HG03575 (cell line): ENCODE data around the gene KRTAP20-1.

Source experiments
- ATAC-seq: cut with Tn5 transposase; IDR thresholded peaks from one replicate; pipeline ENCODE4 v1.9.1; 2021; ENCODE audit not compliant: unreplicated experiment, insufficient number of reproducible peaks, low FRiP score; ENCODE audit errors: extremely low read depth

Gene KRTAP20-1

GRCh38 chr21:30616125-30616524 lies at the start of gene KRTAP20-1:
KRTAP20-1 (plus strand) TSS chr21:30616425; CDS start chr21:30616455, 30 bp downstream.
- no peak for ATAC-seq

DNA sequence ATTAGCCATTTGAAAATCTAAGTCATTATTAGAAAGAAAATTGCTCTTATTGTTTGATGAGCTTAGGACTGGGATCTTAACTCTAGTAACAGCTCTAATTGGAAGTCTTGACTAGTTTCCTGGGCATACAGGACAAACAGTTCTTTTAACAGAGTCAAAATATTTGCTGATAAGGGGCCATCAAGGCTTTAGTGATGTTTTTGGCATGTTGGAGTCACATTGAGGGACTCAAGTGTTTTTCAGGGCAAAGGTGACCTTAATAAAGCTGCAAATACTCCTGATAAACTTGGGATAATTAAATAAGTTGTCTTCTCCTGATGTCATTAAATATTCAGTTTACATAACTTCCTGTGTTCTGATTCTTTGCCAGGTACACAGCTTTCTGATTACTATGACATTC lies 48.6 kb upstream of the KRTAP20-1 start:
- no peak for ATAC-seq

DNA sequence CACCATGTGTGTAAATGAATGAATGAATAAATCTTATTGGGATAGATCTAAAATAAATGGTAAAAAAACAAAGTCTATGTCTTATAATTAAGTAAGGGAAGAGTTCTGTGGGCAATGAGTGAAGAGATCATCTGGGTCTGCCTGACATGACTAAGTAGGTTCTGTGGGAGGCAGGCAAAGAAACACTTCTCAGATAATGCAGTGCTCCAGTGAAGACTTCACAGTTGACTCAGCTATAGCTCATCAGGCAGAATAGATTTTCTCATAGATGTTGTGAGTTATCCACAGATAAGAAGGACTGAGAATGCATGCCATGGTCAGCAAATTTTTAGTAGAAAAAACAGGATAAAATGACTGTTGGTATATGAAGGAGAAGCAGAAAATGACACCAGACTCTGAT lies 38.5 kb upstream of the KRTAP20-1 start:
- ATAC-seq, result no peak

- no peak for ATAC-seq
These were observed 36.9 kb upstream of the KRTAP20-1 start for GRCh38 chr21:30579346-30579745.

- no peak for ATAC-seq
These were observed 36.1 kb upstream of the KRTAP20-1 start for GRCh38 chr21:30580132-30580531.

- no peak for ATAC-seq
These were observed 33.4 kb upstream of the KRTAP20-1 start for GRCh38 chr21:30582870-30583269.

GRCh38 chr21:30590297-30590696 lies 25.9 kb upstream of the KRTAP20-1 start, which contains the start of gene KRTAP22-2:
KRTAP22-2 (minus strand) TSS chr21:30590397.
- ATAC-seq, result no peak

GRCh38 chr21:30592140-30592539 lies 24.1 kb upstream of the KRTAP20-1 start, which contains the start of gene KRTAP6-3:
KRTAP6-3 (plus strand) TSS chr21:30592440; CDS start chr21:30592446, 6 bp downstream.
- no peak for ATAC-seq

DNA sequence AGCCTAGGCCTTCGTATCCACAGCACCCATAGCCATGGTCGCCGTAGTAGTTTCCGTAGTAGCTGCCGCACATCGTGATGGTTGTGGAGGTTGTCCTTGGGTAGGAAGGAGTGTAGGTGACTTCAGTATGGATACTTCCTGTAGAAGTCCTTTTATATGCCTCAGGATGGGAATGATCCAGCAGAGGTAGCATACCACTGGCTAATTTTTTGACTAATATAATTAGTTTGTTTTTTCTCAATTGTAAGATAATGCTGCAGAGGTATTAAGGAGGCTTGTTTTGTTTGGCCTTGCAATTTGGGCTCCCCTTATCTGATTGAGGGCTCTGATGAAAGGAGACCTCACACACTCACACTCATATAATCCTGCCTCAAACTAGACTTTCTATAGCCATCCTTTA lies 17.4 kb upstream of the KRTAP20-1 start, which contains the start of gene KRTAP6-2:
TSS of gene KRTAP6-2 (minus strand) at position 101 of the 400 bp plus-strand sequence. CDS start at position 73, 28 bp downstream.
- ATAC-seq, result no peak

DNA sequence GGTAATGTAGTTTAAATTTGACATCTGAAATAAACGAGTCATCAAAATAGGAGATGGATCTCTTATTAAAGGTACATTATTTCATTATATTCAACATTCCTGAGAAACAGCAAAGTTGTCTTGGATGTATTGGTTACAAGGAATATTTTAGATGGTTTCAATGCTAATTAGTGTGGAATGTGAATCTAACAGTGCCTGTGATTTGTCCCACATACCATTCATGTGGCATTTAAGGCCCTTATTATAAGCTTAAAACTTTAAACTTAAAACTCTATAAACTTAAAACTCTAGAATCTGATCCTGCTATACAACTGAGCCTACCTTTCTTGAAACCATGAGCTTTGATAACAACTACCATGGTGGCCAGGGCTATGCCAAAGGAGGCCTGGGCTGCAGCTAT lies 15.4 kb upstream of the KRTAP20-1 start, which contains the start of gene KRTAP22-1:
TSS of gene KRTAP22-1 (plus strand) at position 301 of the 400 bp plus-strand sequence.
- ATAC-seq, result no peak

DNA sequence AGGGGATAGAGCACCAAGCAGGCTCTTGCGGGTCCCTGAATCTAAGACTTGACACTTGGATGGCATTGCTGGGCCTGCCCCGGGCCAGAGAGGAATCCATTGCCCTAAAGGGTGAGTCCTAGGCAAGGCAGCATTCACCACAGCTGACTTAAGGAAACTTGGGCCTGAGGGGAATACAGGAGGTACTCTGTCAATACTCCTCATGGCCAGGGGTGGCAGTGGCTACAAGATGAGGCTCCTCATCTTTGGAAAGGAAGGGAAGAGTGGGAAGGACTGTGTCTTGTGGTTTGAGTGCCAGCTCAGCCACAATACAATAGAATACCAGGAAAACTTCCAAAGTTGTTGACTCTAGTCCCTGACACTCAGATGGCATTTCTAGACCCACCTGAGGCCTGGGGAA lies 10.3 kb upstream of the KRTAP20-1 start:
- ATAC-seq, result no peak

- no peak for ATAC-seq
These were observed 4.1 kb upstream of the KRTAP20-1 start for GRCh38 chr21:30612132-30612531.

DNA sequence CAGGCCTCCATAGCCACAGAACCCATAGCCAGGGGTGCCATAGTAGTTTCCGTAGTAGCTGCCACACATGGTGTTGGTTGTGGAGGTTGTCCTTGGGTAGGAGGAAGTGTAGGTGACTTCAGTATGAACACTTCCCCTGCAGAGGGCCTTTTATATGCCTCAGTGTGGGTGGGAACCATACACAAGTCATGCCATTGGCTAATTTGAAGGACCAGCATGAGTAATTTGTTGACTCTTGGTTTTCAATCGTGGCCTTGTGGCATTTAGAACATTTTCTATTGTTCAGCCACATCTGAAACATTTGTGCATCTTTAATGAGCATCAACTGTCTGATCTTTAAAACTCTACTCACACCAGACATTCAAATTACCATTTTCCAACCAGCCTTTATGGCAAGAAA lies 2.4 kb upstream of the KRTAP20-1 start, which contains the start of gene KRTAP6-1:
TSS of gene KRTAP6-1 (minus strand) at position 95 of the 400 bp plus-strand sequence. CDS start at position 69, 26 bp downstream.
- ATAC-seq, result no peak

- ATAC-seq, result no peak
These were observed 1.0 kb upstream of the KRTAP20-1 start for GRCh38 chr21:30615199-30615598.

GRCh38 chr21:30620080-30620479 lies 3.9 kb downstream of the KRTAP20-1 start:
- no peak for ATAC-seq

DNA sequence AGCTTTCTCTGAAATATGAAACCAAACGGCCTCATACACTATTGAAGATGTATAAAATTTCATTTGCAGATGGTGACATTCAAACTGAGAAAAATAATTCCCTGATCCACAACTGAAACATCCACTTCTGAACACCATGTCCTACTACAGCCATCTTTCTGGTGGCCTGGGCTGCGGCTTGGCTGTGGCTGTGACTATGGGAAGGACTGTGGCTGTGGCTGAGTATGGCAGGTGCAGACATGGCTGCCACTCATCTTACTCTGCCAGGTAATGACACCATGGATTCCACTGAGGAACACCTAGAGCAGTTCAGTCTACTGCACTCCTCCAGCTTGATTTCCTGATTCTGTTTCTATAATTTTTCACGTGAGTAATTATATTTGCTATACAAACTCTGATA lies 4.3 kb downstream of the KRTAP20-1 start, which contains the start of gene KRTAP20-4:
TSS of gene KRTAP20-4 (plus strand) at position 106 of the 400 bp plus-strand sequence.
- ATAC-seq, result no peak

DNA sequence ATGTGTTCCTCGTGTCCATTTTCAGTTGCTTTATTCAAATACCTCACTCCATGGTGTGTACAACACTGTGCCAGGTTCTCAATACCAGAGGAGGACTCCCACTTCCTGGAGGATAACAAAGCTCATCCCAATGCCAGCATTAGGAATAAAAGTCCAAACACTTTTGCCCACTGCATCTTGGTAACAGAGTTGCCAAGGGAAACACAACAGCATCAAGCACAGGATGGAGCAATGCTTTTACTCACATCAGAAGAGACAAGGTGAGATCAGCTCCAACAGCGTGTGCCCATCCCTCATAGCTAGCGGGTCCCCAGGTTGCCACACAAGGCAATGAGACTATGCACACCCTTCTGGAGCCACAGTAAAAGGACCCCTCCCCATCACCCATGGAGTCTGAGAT lies 7.1 kb downstream of the KRTAP20-1 start:
- ATAC-seq, result no peak

- ATAC-seq, result no peak
These were observed 9.4 kb downstream of the KRTAP20-1 start for GRCh38 chr21:30625449-30626165.

GRCh38 chr21:30628109-30628508 lies 11.9 kb downstream of the KRTAP20-1 start:
- ATAC-seq, result no peak

- no peak for ATAC-seq
These were observed 13.0 kb downstream of the KRTAP20-1 start for GRCh38 chr21:30629200-30629599.
